NCI-H345 (cell line): Measurements from ENCODE around the gene RGS9BP.
"Not testable (repeated sequence)": the region's sequence is repeated elsewhere in the genome, so short reads cannot be mapped to it uniquely, and the experiment has no call there.

Experiments used
- DNase-seq: peaks from one replicate; lab custom pipeline; 2025; lab: John Stamatoyannopoulos, UW

RGS9BP gene

GRCh38 chr19:32671883-32672593 is 3.6 kb upstream of the RGS9BP start:
- DNase-seq = no peak

GRCh38 chr19:32672841-32673240 is 2.8 kb upstream of the RGS9BP start:
- DNase-seq = no peak

GRCh38 chr19:32673573-32673972 is 2.1 kb upstream of the RGS9BP start:
- no peak for DNase-seq

GRCh38 chr19:32674153-32674930 is 1.3 kb upstream of the RGS9BP start:
- peak; percentile 36 for DNase-seq

GRCh38 chr19:32674931-32675719 is 523 bp upstream of the RGS9BP start, which contains the start of gene ANKRD27:
Gene ANKRD27, minus strand, starts transcription at chr19:32675180. Its CDS starts 16,165 bp downstream, at chr19:32659015.
- peak; percentile 100 for DNase-seq

GRCh38 chr19:32676186-32676894 is 692 bp downstream of the RGS9BP start:
- DNase-seq = peak; percentile 76

- no peak for DNase-seq
Observed at GRCh38 chr19:32676895-32677359, 1.3 kb downstream of the RGS9BP start.

GRCh38 chr19:32677657-32678056 is 2.0 kb downstream of the RGS9BP start:
- DNase-seq = no peak

- DNase-seq = no peak
Observed at GRCh38 chr19:32680986-32681385, 5.3 kb downstream of the RGS9BP start.

- no peak for DNase-seq
Observed at GRCh38 chr19:32682317-32682716, 6.7 kb downstream of the RGS9BP start.

GRCh38 chr19:32686847-32687475 is 11.3 kb downstream of the RGS9BP start:
- no peak for DNase-seq

- DNase-seq = no peak
Observed at GRCh38 chr19:32687681-32688080, 12.0 kb downstream of the RGS9BP start.

- no peak for DNase-seq
Observed at GRCh38 chr19:32688311-32688710, 12.7 kb downstream of the RGS9BP start.

- peak; percentile 99 for DNase-seq
Observed at GRCh38 chr19:32691291-32691951, 15.8 kb downstream of the RGS9BP start, which contains the start of gene NUDT19. Gene NUDT19, plus strand, starts transcription at chr19:32691821. Its CDS starts 140 bp downstream, at chr19:32691961.

GRCh38 chr19:32691952-32692726 is 16.5 kb downstream of the RGS9BP start:
- DNase-seq = peak; percentile 63

GRCh38 chr19:32692727-32693061 is 17.0 kb downstream of the RGS9BP start:
- no peak for DNase-seq

GRCh38 chr19:32693151-32694108 is 17.8 kb downstream of the RGS9BP start:
- DNase-seq = not testable (repeated sequence)

- DNase-seq = not testable (repeated sequence)
Observed at GRCh38 chr19:32694316-32694715, 18.7 kb downstream of the RGS9BP start.

GRCh38 chr19:32694851-32695250 is 19.2 kb downstream of the RGS9BP start:
- DNase-seq = not testable (repeated sequence)
